HUES64 (cell line): ENCODE results near the gene SAG.

ENCODE experiments used
- H3K27ac ChIP-seq: 2 replicates; pipeline ENCODE4 v1.7.0; 2013; ENCODE audit warnings: low read depth, low read length, inconsistent platforms
- H3K27me3 ChIP-seq: 2 replicates; pipeline ENCODE4 v1.6.1; 2013; ENCODE audit warnings: mild to moderate bottlenecking, low read length; ENCODE audit not compliant: insufficient read depth
- H3K36me3 ChIP-seq: 2 replicates; pipeline ENCODE4 v1.6.1; 2013; ENCODE audit warnings: mild to moderate bottlenecking, low read length; ENCODE audit not compliant: insufficient read depth
- H3K4me1 ChIP-seq: 2 replicates; pipeline ENCODE4 v1.6.1; 2013; ENCODE audit warnings: mild to moderate bottlenecking, low read length, moderate library complexity; ENCODE audit not compliant: insufficient read depth
- H3K4me3 ChIP-seq: 2 replicates; pipeline ENCODE4 v1.5.1; 2013; ENCODE audit warnings: mild to moderate bottlenecking, low read length, moderate library complexity
- H3K9ac ChIP-seq: 2 replicates; pipeline ENCODE4 v1.6.1; 2013; ENCODE audit warnings: mild to moderate bottlenecking, low read depth, low read length
- H3K9me3 ChIP-seq: 2 replicates; pipeline ENCODE4 v1.6.1; 2013; ENCODE audit warnings: low read depth, low read length; ENCODE audit not compliant: insufficient read depth
- WGBS: fragments of 150-250, 120-280 bp; methylation state at CpG from one replicate; pipeline ENCODE4 v1.1.7; 2013; ENCODE audit warnings: missing lambda C conversion rate; 5-methylcytosine and 5-hydroxymethylcytosine counted together

SAG gene

DNA sequence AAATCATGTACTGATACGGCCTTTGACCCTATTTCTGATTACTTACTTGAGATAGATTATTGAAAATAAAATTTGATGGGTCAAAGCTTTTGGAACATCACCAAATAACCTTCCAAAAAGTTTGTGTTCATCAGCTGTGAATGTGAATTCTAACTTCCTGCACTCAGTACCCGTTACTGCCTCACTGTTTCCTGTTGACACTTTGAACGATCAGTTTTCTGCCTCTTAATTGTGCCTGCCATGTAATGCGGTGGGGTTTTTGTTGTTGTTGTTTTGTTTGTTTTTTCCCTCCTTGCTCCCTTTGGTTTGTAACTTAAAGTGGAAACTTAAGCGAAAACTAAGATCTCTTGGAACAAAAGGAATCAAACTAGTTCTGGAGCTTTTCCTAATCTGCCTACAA is 37.2 kb upstream of the SAG start:
- Histone ChIP-seq H3K4me3 (no peak overlapping the region), H3K4me1 (no peaks in the 10 kb centered on the region), H3K9ac (no peak overlapping the region), H3K9me3 (no peaks in the 10 kb centered on the region), H3K27ac (no peak overlapping the region), H3K27me3 (no peaks in the 10 kb centered on the region), H3K36me3 (peaks cover 94% of the 10 kb centered on the region)
- WGBS, result 96% methylated on average over 4 of the region's 5 CpGs

DNA sequence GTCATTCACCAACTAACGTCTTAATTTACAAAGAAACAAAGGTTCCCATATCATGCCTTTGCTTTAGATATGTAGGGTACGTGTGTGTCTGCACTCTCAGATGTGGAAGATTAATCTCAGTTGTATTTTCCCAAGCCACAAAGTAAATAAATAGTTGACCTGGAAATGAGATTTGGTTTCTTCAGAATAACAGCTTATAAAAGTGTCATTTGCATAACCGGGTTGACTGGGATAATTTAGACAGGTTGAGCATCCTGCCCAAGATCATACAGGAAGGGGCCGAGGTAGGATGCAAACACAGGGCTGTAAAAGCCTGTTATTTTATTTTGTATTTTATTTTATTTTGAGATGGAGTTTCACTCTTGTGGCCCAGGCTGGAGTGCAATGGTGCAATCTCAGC is 36.7 kb upstream of the SAG start:
- H3K36me3 ChIP-seq, result peaks cover 95% of the 10 kb centered on the region
- no peak overlapping the region for H3K27ac ChIP-seq
- 92% methylated on average over 3 of the region's 4 CpGs for WGBS
- H3K4me1 ChIP-seq, result no peaks in the 10 kb centered on the region
- no peaks in the 10 kb centered on the region for H3K9me3 ChIP-seq
- no peak overlapping the region for H3K9ac ChIP-seq
- no peaks in the 10 kb centered on the region for H3K27me3 ChIP-seq
- no peak overlapping the region for H3K4me3 ChIP-seq

DNA sequence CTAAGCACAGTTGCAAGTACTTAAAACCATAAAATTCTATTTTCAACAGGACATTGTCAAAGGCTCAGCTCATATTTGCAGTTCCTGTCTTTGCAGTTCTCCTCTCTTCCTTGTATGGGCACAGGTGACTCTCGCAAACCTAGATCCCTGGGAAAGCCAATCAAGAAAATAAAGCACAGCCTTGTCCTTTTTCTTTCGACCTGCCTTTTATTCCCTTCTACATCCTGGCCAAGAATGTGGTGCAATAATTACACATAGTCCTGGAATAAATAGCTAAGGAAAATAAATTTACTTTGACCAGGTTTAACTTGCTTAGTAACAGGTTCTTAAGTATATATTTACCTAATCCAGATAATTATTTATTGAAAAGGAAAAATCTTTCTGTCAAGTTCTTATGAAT is 35.9 kb upstream of the SAG start:
- H3K9me3 ChIP-seq, result no peaks in the 10 kb centered on the region
- H3K36me3 ChIP-seq, result peaks cover 95% of the 10 kb centered on the region
- H3K9ac ChIP-seq, result no peak overlapping the region
- no peak overlapping the region for H3K27ac ChIP-seq
- H3K4me3 ChIP-seq, result no peak overlapping the region
- 94% methylated on average over 2 of the region's 2 CpGs for WGBS
- no peaks in the 10 kb centered on the region for H3K4me1 ChIP-seq
- no peaks in the 10 kb centered on the region for H3K27me3 ChIP-seq

DNA sequence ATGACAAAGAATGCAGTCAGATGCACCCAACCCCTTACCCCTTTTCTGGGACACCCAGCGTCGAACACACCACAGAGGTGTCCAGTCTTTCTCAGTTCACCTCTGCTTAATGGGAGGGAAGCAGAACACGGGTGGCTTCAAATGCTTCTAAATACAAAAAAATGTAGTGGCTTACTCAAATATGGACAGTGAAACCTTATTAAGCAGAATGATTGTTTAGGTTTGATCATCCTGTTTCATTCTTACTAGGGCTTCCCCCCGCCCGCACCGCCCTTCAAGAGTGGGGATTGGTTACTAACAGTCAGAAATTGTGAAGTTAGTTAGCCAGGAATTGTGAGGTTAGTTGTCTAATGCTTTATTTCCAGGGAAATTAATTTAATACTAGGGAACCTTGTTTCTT is 34.5 kb upstream of the SAG start:
- no peaks in the 10 kb centered on the region for H3K27me3 ChIP-seq
- no peak overlapping the region for H3K27ac ChIP-seq
- H3K9ac ChIP-seq, result no peak overlapping the region
- no peaks in the 10 kb centered on the region for H3K4me1 ChIP-seq
- H3K4me3 ChIP-seq, result no peak overlapping the region
- 92% methylated on average over 6 of the region's 6 CpGs for WGBS
- H3K36me3 ChIP-seq, result peaks cover 98% of the 10 kb centered on the region
- H3K9me3 ChIP-seq, result no peaks in the 10 kb centered on the region

DNA sequence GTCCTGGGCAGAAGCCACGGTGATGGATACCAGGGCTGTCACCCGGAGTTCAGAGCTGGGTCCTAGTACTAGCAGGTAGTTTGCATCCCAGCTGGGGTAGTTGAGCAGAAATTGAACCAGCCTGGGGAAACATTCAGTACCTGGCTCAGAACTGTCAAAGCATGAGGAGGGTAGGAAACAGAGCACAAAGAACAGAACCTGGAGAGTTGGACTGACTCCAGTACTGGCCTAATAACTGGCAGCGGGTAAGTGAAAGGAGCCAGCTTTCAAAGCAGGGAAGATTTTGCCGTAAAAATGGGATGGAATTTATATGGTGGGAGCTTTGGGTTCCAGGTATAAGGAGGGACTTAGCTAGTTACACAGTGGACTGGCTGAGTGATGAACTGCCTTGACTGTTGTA is 32.4 kb upstream of the SAG start:
- no peaks in the 10 kb centered on the region for H3K4me1 ChIP-seq
- H3K27me3 ChIP-seq, result no peaks in the 10 kb centered on the region
- peaks cover 98% of the 10 kb centered on the region for H3K36me3 ChIP-seq
- H3K4me3 ChIP-seq, result no peak overlapping the region
- no peak overlapping the region for H3K27ac ChIP-seq
- H3K9me3 ChIP-seq, result no peaks in the 10 kb centered on the region
- no peak overlapping the region for H3K9ac ChIP-seq
- 95% methylated on average over 4 of the region's 4 CpGs for WGBS

DNA sequence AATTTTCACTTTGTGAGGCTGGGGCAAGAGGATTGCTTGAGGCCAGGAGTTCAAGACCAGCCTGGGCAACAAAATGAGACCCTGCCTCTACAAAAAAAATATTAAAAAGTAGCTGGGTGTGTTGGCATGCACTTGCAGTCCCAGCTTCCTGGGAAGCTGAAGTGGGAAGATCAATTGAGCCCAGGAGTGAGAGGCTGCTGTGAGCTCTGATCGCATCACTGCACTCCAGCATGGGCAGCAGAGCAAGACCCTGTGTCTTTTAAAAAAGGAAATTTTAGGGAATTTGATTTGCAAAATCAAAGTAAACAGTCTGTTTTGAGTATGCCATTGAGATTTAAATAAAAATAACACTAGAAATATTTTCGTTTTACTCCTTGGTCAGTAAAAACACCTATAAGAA is 28.7 kb upstream of the SAG start:
- H3K4me1 ChIP-seq, result no peaks in the 10 kb centered on the region
- no peaks in the 10 kb centered on the region for H3K27me3 ChIP-seq
- H3K9me3 ChIP-seq, result no peaks in the 10 kb centered on the region
- H3K9ac ChIP-seq, result no peak overlapping the region
- H3K27ac ChIP-seq, result no peak overlapping the region
- H3K4me3 ChIP-seq, result no peak overlapping the region
- WGBS, result 89% methylated on average over 2 of the region's 2 CpGs
- peaks cover 96% of the 10 kb centered on the region for H3K36me3 ChIP-seq

DNA sequence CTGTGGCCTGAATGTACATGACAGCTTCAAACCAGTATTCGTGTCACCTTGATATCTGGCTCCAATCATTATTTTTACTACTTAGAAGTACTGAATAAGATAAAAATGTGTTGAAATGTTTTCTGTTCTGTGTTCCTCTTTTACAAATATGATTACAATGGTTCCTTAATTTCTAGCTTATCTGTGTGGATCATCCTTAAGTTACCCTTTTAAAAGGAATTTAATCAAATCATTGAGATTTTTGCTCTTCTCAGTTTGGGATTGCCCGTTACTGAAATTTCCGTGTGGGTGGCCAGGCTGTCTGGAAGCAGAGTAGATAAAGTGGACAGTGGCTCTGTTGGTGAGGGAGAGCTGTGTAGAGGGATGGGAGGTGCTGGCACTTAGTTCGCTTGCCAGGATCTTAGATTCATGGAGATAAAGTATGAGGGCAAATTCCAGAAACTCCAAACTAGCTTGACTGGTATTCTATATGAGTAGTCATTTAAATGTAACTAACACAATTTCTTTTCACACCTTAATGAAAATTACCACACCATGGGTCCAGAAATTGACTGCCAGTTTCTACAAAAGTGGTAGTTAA is 27.4 kb upstream of the SAG start:
- H3K9me3 ChIP-seq, result no peaks in the 10 kb centered on the region
- H3K4me3 ChIP-seq, result no peak overlapping the region
- H3K9ac ChIP-seq, result no peak overlapping the region
- no peak overlapping the region for H3K27ac ChIP-seq
- WGBS, result 84% methylated on average over 4 of the region's 4 CpGs
- no peaks in the 10 kb centered on the region for H3K4me1 ChIP-seq
- no peaks in the 10 kb centered on the region for H3K27me3 ChIP-seq
- H3K36me3 ChIP-seq, result peaks cover 92% of the 10 kb centered on the region

DNA sequence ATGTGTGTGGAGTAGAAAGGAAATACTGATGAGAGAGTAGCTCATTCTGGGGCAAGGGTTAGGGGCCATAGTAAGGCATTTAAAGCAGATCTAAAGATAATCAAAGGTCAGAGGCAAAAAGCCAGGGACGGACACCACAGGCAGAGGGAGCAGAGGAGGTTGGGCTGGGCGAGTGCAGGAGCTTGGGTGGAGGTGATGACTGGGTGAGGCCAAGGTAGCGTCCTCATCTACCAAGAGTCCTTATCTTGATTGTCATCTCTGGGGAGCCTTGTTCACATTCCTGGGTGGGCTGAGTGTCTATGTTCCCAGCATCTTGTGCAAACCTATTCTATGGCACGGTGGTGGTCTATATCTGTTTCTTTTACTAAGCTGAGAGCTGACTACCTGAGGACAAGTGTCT is 26.1 kb upstream of the SAG start:
- H3K36me3 ChIP-seq, result peaks cover 91% of the 10 kb centered on the region

DNA sequence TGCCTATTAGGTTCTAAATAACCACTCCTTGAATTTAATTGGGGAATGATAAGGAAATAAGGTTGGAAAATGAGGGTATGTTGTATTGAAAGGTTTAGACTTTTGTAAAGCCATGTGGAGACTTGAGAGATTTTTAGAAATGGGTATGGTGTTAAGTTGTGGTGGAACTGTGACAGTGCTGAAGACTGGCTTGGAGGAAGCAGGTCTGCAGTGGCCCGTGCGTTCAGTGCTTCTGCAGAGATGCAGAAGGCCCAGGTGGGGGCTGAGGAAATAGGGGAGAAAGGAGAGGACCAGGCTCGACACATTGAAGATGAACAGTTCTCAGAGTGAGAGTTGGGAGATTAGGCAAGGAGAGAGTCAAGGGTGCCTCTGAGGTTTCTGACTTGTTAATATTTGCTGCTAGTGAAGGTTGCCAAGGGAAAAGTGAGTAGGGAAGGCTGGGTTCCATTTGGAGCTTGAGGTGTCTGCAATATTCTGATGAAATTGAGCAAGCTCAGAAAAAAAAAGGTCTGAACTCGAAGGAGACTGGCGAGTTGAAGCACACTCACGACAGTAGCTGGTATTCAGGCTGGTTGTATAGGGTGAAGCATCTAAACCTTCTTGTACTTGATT is 25.5 kb upstream of the SAG start:
- H3K36me3 ChIP-seq, result peaks cover 90% of the 10 kb centered on the region
- no peak overlapping the region for H3K27ac ChIP-seq
- H3K4me3 ChIP-seq, result no peak overlapping the region
- H3K9ac ChIP-seq, result no peak overlapping the region
- no peaks in the 10 kb centered on the region for H3K4me1 ChIP-seq
- no peaks in the 10 kb centered on the region for H3K9me3 ChIP-seq
- H3K27me3 ChIP-seq, result no peaks in the 10 kb centered on the region
- WGBS, result 93% methylated on average over 6 of the region's 6 CpGs

More for the DNA sequence above, 26.1 kb upstream of the SAG start:
- 96% methylated on average over 4 of the region's 4 CpGs for WGBS
- Histone ChIP-seq H3K9ac (no peak overlapping the region), H3K27ac (no peak overlapping the region), H3K4me1 (no peaks in the 10 kb centered on the region), H3K9me3 (no peaks in the 10 kb centered on the region), H3K27me3 (no peaks in the 10 kb centered on the region), H3K4me3 (no peak overlapping the region)

DNA sequence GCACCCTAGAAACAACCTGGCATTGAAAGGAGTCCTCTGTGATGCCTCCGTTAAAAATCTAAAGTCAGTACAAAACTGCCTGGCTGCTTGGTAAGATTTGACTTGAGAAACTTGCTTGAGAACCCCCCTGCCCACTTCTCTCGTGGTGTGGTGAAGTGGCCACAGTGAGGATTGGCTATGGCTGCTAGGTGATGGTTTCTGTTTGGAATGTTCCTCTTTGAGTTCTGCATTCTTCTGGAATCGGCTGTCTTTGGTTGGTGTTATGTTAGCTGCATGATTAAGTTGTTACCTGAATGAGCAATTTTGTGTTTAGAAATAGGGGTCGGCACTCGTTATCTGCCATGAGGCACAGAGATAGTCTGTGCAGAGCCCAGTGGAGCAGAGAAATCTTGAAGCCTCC is 21.7 kb upstream of the SAG start:
- H3K27ac ChIP-seq, result no peak overlapping the region
- H3K4me3 ChIP-seq, result no peak overlapping the region
- H3K9ac ChIP-seq, result no peak overlapping the region
- peaks cover 88% of the 10 kb centered on the region for H3K36me3 ChIP-seq
- WGBS, result 95% methylated on average over 5 of the region's 5 CpGs
- H3K9me3 ChIP-seq, result no peaks in the 10 kb centered on the region
- no peaks in the 10 kb centered on the region for H3K27me3 ChIP-seq
- no peaks in the 10 kb centered on the region for H3K4me1 ChIP-seq

DNA sequence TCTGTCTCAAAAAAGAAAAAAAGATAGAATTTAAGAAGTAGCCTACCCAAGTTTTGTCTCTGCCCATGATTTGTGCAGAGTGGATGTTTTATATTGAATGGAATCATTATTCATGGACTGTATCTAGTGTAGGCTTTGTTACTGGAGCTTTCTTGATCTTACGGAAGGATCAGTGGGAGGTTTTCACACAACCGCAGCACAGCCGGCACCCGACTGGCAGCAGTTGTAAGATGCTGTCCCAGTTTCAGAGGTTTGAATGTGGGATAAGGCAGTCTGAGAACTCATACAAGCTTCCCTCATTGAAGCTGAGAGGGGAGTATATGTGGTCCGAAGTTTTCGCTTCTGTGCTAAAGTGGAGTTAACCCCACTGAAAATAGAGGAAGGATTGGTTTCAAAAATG is 19.7 kb upstream of the SAG start:
- no peaks in the 10 kb centered on the region for H3K27me3 ChIP-seq
- H3K9me3 ChIP-seq, result no peaks in the 10 kb centered on the region
- no peak overlapping the region for H3K27ac ChIP-seq
- no peak overlapping the region for H3K9ac ChIP-seq
- H3K36me3 ChIP-seq, result peaks cover 88% of the 10 kb centered on the region
- WGBS, result 93% methylated on average over 6 of the region's 6 CpGs
- H3K4me1 ChIP-seq, result no peaks in the 10 kb centered on the region
- H3K4me3 ChIP-seq, result no peak overlapping the region

DNA sequence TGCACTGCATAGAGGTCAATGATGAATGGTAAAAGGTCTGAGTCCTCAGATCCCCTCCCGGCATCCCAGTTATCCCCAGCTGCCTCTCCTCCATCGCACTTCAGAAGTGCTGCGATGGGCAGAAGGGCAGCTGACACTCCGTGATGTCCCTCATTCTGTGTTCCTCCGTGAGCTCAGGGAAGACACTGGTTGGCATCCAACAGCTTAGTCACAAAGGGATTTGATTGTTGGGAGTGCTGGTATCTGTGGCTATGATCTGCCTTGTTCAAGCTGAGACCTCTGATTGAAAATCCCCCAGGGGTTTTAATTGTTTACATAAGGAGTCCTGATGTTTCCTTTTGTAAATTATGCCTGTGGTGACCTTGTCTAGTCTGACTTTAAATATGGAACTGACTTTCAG is 19.0 kb upstream of the SAG start:
- Histone ChIP-seq H3K27me3 (no peaks in the 10 kb centered on the region), H3K9ac (no peak overlapping the region), H3K36me3 (peaks cover 90% of the 10 kb centered on the region), H3K4me3 (no peak overlapping the region), H3K9me3 (no peaks in the 10 kb centered on the region), H3K27ac (no peak overlapping the region), H3K4me1 (no peaks in the 10 kb centered on the region)
- 83% methylated on average over 5 of the region's 5 CpGs for WGBS
